ENCODE data around the gene TBCEL.

DNA sequence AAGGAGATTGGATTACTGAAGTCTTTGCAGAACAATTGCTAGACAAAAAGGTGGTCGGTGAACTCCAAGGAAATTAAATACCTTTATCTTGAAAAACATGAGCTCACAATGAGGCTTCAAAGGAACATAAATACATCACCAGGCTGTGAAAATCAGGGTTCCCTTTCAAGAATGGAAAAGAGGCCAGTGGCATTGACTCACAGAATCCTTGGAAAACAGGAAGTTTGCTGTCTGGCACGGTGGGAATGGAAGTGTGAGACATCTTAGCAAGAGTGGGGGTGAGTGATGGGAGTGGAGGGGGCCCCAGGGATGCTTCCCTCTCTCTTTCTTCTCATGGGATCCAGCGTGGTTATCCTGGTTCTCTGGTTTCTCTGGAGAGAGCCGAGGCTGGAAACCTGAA, 48.9 kb upstream of the TBCEL start:
- TF ChIP-seq, protein P1, sequence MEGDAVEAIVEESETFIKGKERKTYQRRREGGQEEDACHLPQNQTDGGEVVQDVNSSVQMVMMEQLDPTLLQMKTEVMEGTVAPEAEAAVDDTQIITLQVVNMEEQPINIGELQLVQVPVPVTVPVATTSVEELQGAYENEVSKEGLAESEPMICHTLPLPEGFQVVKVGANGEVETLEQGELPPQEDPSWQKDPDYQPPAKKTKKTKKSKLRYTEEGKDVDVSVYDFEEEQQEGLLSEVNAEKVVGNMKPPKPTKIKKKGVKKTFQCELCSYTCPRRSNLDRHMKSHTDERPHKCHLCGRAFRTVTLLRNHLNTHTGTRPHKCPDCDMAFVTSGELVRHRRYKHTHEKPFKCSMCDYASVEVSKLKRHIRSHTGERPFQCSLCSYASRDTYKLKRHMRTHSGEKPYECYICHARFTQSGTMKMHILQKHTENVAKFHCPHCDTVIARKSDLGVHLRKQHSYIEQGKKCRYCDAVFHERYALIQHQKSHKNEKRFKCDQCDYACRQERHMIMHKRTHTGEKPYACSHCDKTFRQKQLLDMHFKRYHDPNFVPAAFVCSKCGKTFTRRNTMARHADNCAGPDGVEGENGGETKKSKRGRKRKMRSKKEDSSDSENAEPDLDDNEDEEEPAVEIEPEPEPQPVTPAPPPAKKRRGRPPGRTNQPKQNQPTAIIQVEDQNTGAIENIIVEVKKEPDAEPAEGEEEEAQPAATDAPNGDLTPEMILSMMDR (IDR thresholded peaks at IDR 0.05; ENCODE audit: extremely low read depth in 1 of 2, insufficient read depth in 1 of 2, low read depth in 1 of 2, low read length in 2 of 2): no peak
- TF ChIP-seq POLR2AphosphoS5 (IDR thresholded peaks at IDR 0.05; ENCODE audit: insufficient read depth, low read depth, low read length): no peak

Measured in endothelial cell of umbilical vein (primary cell).